HG03045 (cell line): ENCODE results near the gene PIR.

Source experiments
- ATAC-seq: cut with Tn5 transposase; IDR thresholded peaks from one replicate; pipeline ENCODE4 v1.9.1; 2021; ENCODE audit warnings: mild to moderate bottlenecking, moderate library complexity; ENCODE audit not compliant: unreplicated experiment

The PIR gene

DNA sequence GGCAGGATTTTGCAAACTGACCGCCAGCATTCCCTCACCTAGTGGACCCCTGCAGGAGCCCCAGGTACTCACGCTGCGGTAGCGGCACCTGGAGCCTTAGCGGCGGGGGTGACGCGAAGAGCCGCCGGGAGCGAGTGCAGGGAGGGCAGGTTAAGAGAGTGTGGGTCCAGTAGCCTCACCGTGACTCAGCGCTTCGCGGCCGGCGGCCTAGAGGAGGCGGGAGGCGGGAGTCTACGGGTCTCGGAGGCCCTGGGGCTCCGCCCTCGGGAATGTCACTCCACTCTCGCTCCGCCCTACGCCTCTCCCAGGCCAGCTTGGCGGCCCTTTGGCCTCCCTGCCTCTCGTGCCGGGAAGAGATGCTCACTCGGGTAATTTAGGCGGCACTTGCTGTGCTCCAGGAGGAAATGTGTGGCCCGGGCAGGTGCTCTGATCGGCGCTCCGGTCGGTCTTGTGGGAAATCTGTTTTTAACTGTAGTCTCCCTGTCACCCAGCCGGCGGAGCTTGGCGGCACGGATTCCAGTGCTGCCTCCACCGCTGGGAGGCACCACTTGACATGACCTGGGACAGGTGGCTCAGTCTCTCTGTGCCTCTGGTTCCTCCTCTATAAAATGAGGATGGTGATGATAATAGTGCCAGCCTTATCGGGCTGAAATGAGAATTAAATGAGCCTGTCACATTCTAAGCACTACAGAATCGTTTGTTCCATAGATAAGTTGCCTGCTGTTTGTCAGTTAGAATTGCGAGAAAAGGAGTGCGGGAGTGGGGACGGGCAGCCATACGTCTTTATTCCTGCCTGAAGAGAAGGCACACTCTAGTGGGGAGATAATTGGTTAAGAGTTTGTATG is at the start of gene PIR:
Gene PIR (minus strand): TSS at position 216 of the 845 bp plus-strand sequence. CDS start 2,076 bp downstream, outside the sequence.
- peak; percentile 99 for ATAC-seq

DNA sequence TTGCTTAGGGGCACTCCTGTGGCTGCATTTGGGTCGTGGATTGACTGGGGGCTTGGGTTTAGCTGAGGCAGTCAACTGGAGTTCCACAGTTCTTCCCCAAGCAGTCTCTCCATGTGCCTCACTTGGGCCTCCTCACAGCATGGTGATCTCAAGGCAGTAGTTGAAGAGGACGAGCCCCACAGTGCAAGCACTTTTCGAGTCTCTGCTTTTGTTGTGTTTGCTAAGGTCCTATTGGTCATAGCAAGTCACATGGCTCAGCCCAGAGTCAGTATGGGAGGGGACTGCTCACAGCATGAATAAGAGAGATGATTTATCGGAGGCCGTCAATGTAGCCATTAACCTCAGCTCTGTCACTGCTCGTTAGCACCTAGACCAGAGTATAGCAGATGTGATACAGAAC is 37.2 kb upstream of the PIR start:
- no peak for ATAC-seq

- ATAC-seq = no peak
Observed at GRCh38 chrX:15529165-15529564, 36.0 kb upstream of the PIR start.

GRCh38 chrX:15525664-15526416 is 32.7 kb upstream of the PIR start:
- no peak for ATAC-seq

DNA sequence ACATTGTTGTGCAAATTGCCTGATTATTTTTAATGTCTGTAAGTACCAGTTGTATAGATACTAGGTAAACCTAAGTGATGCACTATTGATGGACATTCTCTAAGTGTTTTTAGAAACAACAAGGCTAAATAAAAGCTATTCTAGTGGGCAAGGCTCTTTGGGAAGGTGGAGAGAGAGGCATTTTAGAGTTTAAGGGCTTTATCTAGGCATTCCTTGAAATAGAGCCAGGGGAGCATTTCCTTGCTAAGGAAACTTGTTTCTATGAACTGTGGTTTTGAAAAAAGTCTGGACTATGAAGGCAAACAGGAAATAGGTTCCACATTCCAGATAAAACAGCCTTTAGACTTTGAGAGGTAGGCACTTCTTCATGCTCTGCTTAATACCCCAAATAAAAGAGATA is 31.3 kb upstream of the PIR start:
- ATAC-seq = no peak

GRCh38 chrX:15523088-15523487 is 30.0 kb upstream of the PIR start:
- ATAC-seq = no peak

DNA sequence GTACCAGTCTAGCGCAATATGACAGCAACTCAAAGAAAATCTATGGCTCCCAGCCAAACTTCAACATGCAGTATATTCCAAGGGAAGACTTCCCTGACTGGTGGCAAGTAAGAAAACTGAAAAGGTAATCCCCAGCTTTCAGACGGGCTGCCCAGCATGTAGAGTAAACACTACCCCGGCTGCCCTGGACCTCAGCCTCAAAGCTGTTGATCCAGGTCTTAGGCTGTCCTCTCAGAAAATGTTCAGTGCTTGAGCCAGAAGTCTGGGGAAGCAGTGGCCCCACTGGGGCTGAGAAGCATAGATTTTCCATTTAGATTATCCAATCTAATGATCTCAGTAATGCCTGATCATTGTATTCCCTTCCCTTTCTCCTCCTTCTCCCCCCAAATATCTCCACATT is 29.3 kb upstream of the PIR start:
- ATAC-seq = no peak

GRCh38 chrX:15515931-15516330 is 22.8 kb upstream of the PIR start:
- no peak for ATAC-seq

DNA sequence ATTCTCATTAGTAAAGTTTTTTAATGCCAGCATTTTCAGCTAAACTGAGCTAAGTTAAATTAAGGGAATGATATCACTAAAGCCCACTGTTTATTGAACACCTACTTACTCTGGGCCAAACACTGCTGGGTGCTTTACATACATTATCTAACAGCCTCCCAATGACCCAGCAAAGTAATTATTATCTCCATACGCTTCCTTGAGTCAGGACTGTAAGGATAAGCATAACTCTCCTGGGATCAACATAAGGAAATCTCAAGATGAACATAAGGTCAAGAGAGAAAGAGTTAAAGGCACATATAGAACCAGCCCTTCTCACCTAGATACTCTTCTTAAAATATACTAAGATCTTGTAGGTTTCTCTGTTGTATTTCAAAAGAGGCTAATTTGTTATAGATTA is 21.1 kb upstream of the PIR start:
- ATAC-seq = no peak

DNA sequence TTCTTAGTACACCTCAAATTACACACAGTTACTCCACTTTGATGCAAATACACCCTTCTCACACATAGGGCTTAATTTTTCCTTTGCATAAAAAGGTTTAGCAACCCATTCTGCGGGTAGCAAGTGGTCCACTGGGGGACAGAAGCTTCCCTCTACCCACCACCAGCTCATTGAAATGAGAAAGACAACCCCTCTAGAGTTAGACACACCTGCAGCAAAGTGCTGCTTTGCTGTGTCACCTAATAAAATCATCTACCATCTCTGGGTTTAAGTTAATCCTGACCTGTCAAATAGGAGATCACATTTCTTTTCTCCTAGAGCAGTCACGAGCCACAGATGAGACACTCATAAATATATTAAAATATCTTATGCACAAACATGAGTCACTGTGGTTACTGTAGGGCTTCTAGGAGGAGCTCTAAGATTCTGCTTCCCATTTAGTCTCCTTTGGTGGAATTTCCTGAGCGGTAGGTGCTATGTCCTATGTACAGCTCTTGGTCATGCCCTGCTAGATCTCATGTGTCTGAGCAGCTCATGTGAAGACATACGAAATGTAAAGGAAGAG is 19.4 kb upstream of the PIR start:
- ATAC-seq = no peak

GRCh38 chrX:15511563-15511962 is 18.4 kb upstream of the PIR start:
- ATAC-seq = no peak

DNA sequence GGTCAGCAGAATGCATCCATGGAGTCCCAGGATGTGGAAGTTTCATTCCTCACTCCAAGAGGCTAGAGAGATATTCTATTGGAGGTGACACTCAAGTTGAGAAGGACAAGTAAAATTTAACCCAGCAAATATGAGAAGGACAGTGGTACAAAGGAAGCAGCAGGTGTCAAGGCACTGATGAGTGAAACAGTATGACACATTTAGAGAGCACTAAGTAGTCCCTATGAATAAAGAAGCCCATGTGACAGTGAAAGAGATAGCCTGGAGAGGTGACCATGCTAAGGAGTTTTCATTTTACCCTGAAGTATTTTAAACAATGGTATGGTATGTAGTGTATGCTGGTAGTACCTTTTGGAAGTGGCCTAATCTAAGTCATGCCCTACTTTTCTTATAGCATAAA is 16.7 kb upstream of the PIR start:
- no peak for ATAC-seq

DNA sequence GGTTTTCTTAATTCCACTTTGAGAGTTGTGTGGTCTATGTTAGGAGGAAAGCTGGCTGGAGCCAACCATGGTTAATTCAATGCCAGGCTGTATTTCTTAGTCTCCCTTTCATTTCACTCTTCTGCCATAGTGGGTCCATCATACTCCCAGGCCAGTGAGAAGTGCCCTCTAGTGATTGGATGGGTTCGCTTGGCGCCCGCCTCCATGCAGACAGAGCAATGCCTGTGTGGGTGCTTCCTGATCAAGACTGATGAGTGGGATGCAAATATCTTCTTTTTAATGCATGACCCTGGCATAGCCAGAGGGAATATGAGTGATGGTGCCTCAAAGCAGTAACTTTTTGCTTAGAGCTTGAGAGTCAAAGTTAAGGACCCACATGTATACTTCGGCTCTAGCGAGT is 13.9 kb upstream of the PIR start:
- ATAC-seq = no peak

DNA sequence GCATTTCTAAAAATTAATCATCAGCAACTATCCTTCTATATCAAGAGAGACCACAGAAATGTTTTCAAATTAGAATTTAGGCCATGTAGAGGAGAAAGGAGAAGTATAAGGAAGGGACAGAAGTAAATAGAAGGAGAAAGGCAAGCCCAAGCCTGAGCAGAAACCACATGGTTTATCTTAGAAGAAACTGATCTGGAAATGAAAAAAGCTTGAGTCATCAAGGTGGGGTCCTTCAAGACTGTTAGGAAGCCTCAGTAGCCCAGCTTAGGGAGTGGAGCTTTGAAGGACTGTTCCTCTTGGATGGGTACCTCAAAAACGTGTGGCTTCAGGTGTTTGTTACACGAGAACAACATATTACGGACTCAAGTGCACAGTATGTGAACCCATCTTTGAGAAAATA is 12.0 kb upstream of the PIR start:
- ATAC-seq = no peak

- ATAC-seq = no peak
Observed at GRCh38 chrX:15504661-15505060, 11.5 kb upstream of the PIR start.

- no peak for ATAC-seq
Observed at GRCh38 chrX:15501506-15501905, 8.4 kb upstream of the PIR start.

GRCh38 chrX:15500497-15500966 is 7.4 kb upstream of the PIR start, which contains the start of gene BMX:
BMX (plus strand) TSS chrX:15500807; CDS start chrX:15508354, 7,547 bp downstream.
- no peak for ATAC-seq

GRCh38 chrX:15499976-15500375 is 6.8 kb upstream of the PIR start:
- ATAC-seq = no peak

DNA sequence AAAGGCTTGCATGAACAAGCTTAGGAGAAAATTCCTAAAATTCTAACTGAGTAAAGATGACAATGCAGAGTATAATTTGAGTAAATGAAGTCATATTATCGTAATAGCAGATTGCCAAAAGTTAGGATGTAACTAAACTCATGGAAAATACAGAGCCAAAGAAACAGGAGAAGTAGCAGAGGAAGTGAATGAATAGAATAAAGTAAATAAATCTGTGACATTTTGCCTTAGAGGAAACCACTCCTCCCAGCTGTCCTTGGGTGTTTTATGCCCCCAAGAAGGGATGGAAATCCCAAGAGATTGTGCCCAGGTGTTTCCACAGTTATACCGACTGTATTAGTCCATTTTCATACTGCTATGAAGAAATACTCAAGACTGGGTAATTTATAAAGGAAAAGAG is 5.6 kb upstream of the PIR start:
- ATAC-seq = no peak

DNA sequence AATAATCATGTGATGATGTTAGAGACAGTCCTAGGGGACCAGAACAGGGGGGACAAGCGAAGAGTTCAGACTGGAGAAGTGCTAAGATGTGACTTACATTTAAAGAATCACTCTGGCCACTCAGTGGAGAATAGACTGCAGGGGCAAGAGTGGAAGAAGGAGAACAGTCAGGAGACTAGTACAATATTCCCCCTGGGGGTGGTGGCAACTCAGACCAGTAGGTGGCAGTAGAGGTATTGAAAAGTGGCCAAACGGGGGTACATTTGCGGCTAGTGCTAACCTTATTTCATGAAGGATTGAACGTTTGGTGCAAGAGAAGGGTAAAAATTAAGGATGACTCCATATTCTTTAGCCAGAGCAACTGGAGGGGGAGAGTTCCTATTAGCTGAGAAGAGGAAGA is 4.7 kb upstream of the PIR start:
- ATAC-seq = no peak

GRCh38 chrX:15496824-15497223 is 3.7 kb upstream of the PIR start:
- no peak for ATAC-seq

DNA sequence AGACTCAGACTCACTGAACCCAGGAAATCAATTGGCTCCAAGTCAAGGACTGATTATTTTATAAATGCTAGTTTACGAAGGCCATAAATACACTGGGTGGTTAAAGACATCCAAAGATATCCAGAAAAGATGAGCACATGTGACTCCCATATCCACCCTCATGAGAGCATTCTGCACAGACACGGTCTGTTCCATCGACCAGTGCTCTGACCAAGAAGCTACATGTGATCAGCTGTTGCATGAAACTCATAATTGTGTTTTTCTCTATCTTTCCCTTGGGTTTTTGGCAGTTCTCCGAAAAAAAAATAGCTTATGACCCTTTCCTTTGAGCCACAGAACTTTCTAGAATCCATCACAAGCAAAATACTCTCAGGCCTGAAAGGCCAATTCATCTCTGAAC is 2.7 kb upstream of the PIR start:
- ATAC-seq = no peak
